Left kidney (tissue), 8 donors: Measurements from ENCODE around the gene NCOR1. TPM values are rescaled to one million over a fixed set of nuclear protein-coding genes. Genes with fewer than 3 reads are reported as not detected.
"Not testable (repeated sequence)": the region's sequence is repeated elsewhere in the genome, so short reads cannot be mapped to it uniquely, and the experiment has no call there.

ENCODE experiments used
- DNase-seq: peaks from one replicate; pipeline ENCODE4 v3.0.0-alpha.2; 2013
- long read RNA-seq, 8 donors: transcript quantifications; one replicate each; lab custom pipeline, GENCODE V29; 2026
- polyA plus RNA-seq: library from polyadenylated mRNA; unstranded; fragments of 120-200 nt; gene quantifications from one replicate; pipeline ENCODE4 v1.2.1, GENCODE V29; 2013; ENCODE audit not compliant: insufficient read length

NCOR1 gene
- polyA plus RNA-seq = 136 TPM
- long read RNA-seq, donor 1, transcript NCOR1-220 (3 exons, 1,352 nt) = major isoform, 5 of 74 reads
- long read RNA-seq, donor 1, partial matches to known transcripts = 52 of 74 reads
- long read RNA-seq, donor 1, other reads (novel, unspliced or antisense) = 6 of 74 reads
- long read RNA-seq, donor 2, partial matches to known transcripts = 50 of 58 reads
- long read RNA-seq, donor 2, other reads (novel, unspliced or antisense) = 0 of 58 reads
- long read RNA-seq, donor 3, partial matches to known transcripts = 45 of 54 reads
- long read RNA-seq, donor 3, other reads (novel, unspliced or antisense) = 0 of 54 reads
- long read RNA-seq, donor 4, partial matches to known transcripts = 0 of 1 reads
- long read RNA-seq, donor 4, other reads (novel, unspliced or antisense) = 0 of 1 reads
- long read RNA-seq, donor 5, partial matches to known transcripts = 0 of 7 reads
- long read RNA-seq, donor 5, other reads (novel, unspliced or antisense) = 0 of 7 reads
- long read RNA-seq, donor 6, partial matches to known transcripts = 32 of 39 reads
- long read RNA-seq, donor 6, other reads (novel, unspliced or antisense) = 0 of 39 reads
- long read RNA-seq, donor 7, transcript NCOR1-220 (3 exons, 1,352 nt) = major isoform, 6 of 80 reads
- long read RNA-seq, donor 7, partial matches to known transcripts = 60 of 80 reads
- long read RNA-seq, donor 7, other reads (novel, unspliced or antisense) = 0 of 80 reads
- long read RNA-seq, donor 8, partial matches to known transcripts = 13 of 33 reads
- long read RNA-seq, donor 8, other reads (novel, unspliced or antisense) = 13 of 33 reads

- peak; percentile 93 for DNase-seq
Observed at GRCh38 chr17:16215273-16215964, at the start of gene NCOR1. TSS of gene NCOR1 (minus strand) at chr17:16215534. CDS start at chr17:16194569, 20,965 bp downstream.

DNA sequence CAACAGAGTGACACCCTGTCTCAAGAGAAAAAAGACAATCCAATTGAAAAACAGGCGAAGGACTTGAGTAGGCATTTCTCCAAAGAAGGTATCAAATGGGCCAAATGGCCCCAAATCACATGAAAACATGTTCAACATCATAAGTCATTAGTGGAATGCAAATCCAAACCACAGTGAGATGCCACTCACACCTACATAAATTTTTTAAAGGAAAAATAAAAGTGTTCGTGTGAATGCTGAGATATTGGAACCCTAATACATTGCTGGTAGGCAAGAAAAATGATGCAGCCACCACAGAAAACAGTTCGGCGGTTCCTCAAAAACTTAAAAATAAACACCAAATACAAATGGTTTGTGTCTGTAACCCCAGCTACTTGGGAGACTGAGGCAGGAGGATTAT lies 46.9 kb upstream of the NCOR1 start:
- no peak for DNase-seq

- DNase-seq = no peak
Observed at GRCh38 chr17:16261049-16261448, 45.7 kb upstream of the NCOR1 start.

DNA sequence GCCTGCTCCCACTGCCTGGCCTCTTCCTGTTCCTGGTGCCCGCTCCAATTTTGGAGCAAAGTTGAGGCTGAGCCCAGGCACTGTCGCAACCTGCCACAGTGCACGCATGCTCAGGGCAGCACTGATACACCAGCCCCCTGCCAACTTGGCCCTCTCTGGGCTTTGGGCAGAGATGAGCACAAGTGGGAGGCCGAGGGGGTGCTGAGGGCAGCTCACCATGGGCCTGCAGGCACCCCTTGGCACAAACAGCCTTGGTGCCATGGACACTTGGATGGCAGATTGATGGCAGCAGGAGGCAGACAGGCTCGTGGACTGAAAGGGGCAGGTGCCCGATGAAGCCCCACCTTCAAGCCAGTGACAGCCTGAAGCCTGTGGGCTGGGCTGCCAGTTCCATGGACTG lies 44.6 kb upstream of the NCOR1 start:
- DNase-seq = no peak

- DNase-seq = no peak
Observed at GRCh38 chr17:16258901-16259300, 43.6 kb upstream of the NCOR1 start.

- DNase-seq = no peak
Observed at GRCh38 chr17:16255481-16255921, 40.2 kb upstream of the NCOR1 start.

GRCh38 chr17:16254773-16255400 lies 39.6 kb upstream of the NCOR1 start:
- DNase-seq = no peak

DNA sequence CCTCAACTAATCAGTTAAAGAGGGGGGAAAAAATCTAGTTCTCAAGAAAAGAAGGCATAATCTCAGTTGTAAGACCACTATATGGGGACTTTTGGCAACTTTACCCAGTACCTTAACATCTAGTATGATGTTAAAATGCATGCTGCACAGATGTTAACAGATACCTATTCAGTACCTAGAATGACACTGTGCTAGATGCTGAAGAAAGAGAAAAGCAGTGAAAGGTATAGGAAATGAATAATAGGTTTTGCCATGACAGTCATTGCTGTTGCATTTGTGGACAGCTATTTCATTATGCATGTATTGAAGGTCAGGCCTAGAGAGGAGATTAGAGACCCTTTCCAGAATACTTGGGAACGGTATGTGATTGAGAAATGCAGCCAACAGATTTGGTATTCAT lies 36.2 kb upstream of the NCOR1 start:
- no peak for DNase-seq

DNA sequence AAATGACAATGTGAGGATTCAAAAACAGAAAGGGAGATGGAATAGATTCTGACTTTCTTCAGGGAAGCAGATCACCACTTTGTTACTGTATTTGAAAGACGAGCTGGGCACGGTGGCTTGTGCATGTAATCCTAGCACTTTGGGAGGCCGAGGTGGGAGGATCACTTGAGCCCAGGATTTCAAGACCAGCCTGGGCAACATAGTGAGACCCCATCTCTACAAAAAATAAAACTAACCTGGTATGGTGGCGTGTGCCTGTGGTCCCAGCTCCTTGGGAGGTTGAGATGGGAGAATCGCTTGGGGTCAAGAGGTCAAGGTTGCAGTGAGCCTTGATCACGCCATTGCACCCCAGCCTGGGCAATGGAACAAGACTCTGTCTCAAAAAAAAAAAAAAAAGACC lies 35.7 kb upstream of the NCOR1 start:
- no peak for DNase-seq

- no peak for DNase-seq
Observed at GRCh38 chr17:16250635-16251034, 35.3 kb upstream of the NCOR1 start.

- DNase-seq = no peak
Observed at GRCh38 chr17:16247586-16247984, 32.3 kb upstream of the NCOR1 start.

- DNase-seq = no peak
Observed at GRCh38 chr17:16243801-16244567, 28.6 kb upstream of the NCOR1 start.

DNA sequence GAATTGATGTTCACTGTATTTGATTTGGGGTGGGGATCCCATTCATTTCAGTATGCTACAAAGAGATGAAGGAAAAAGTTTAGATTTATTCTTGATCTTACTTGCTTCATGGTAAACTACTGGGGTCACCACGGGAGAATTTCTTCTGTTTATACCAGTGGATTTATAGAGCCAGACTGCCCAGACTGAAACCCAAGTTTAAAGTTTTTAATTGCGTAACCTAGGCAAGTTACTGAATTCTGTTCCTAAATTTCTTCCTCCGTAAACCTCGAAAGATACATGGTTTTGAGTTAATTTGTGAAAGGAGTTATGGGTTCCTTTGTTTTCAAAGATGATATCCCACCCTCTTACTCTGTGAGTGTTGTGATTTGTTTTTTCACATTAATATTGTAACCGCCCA lies 28.1 kb upstream of the NCOR1 start:
- no peak for DNase-seq

DNA sequence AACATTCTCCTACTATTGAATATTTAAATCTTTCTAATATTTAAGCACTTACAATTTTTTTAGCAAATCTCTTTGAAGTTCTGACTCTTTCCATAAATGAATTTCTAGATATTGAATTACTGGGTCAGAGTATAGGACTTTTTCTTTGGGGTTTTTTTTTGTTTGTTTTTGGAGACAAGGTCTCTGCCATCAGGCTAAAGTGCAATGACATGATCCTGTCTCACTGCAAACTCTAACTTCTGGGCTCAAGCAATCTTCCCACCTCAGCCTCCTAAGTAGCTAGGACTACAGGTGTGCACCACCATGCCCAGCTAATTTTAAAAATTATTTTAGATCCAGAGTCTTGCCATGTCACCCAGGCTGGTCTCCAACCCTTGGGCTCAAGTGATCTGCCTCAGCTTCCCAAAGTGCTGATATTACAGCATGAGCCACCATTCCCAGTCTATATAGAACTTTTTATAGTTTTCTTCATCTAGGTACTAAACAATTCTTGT lies 26.6 kb upstream of the NCOR1 start:
- no peak for DNase-seq

DNA sequence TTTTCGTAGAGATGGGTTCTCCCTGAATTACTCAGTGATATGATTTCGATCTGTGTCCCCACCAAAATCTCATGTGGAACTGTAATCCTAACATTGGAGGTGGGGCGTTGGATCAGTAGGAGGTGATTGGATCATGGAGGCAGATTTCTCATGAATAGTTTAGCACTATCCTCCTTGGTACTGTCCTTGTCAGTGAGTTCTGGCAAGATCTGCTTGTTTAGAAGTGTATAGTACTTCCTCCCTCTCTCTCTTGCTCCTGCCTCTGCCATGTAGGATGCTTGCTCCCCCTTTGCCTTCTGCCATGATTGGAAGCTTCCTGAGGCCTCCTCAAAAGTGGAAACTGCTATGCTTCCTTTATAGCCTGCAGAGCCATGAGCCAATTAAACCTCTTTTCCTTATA lies 24.6 kb upstream of the NCOR1 start:
- no peak for DNase-seq

- no peak for DNase-seq
Observed at GRCh38 chr17:16232391-16232790, 17.1 kb upstream of the NCOR1 start.

DNA sequence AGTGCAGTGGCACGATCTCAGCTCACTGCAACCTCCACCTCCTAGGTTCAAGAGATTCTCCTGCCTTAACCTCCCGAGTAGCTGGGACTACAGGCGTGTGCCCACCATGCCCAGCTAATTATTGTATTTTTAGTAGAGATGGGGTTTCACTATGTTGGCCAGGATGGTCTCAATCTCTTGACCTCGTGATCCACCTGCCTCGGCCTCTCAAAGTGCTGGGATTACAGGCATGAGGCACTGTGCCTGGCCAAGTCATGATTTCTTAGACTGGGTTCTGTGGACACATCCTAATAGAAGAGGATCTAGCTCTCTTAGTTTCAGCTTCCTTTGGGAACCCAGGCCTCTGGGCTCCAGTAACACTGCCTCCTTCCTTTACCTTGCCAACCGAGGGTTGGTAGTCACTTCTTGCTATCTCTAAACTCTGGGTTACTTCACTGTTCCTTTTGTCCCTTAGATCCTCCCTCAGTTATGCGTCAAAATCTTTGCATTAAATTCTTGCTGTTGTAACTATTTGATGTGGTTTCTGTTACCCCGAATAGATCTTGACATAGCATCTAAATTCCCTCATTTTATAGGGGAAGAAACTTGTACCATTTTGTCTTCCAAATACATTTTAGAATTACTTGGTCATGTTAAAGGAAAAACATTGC lies 14.7 kb upstream of the NCOR1 start:
- not testable (repeated sequence) for DNase-seq

DNA sequence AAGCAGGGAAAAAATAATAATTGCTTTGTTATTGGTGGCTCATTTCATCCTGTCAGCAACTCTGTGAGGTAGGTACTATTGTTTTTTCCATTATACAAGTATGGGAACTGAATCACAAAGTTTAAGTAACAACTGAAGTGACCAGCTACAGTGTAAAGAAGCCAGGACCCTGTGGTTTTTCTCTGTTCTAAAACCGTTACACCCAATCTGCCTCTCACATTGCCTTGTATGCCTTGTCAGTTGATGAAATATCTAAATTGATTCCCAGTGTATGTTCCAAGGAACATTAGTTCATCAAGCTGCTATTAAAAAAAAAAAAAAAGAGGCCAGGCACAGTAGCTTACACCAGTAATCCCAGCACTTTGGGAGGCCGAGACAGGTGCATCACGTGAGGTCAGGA lies 7.1 kb upstream of the NCOR1 start:
- DNase-seq = no peak

- peak; percentile 95 for DNase-seq
Observed at GRCh38 chr17:16217002-16217635, 1.8 kb upstream of the NCOR1 start, which contains the start of gene PIGL. TSS of gene PIGL (plus strand) at chr17:16217210. CDS start at chr17:16217227, 17 bp downstream.
